CD4-positive, alpha-beta T cell treated with Interleukin-2 at 100 ng/mL for 4 hours (primary cell): ENCODE data around the gene ARHGEF4.

Experiments used
- DNase-seq: peaks from one replicate; pipeline ENCODE4 v3.0.0-alpha.2; 2020; ENCODE audit warnings: low spot score

The ARHGEF4 gene

GRCh38 chr2:130851624-130852382, 15.1 kb downstream of the ARHGEF4 start:
- no peak for DNase-seq

GRCh38 chr2:130852521-130853115, 15.9 kb downstream of the ARHGEF4 start:
- DNase-seq: no peak

- no peak for DNase-seq
These were observed 16.7 kb downstream of the ARHGEF4 start for GRCh38 chr2:130853391-130853790.

GRCh38 chr2:130854301-130854700, 17.6 kb downstream of the ARHGEF4 start:
- DNase-seq: no peak

GRCh38 chr2:130864830-130865800, 28.4 kb downstream of the ARHGEF4 start:
- no peak for DNase-seq

GRCh38 chr2:130869441-130870160, 32.9 kb downstream of the ARHGEF4 start:
- no peak for DNase-seq

- no peak for DNase-seq
These were observed 33.4 kb downstream of the ARHGEF4 start for GRCh38 chr2:130870161-130870485.

- DNase-seq: no peak
These were observed 34.1 kb downstream of the ARHGEF4 start for GRCh38 chr2:130870779-130871178.

- DNase-seq: no peak
These were observed 35.4 kb downstream of the ARHGEF4 start for GRCh38 chr2:130871843-130872740.

GRCh38 chr2:130872741-130873125, 36.0 kb downstream of the ARHGEF4 start:
- DNase-seq: no peak

- peak; percentile 71 for DNase-seq
These were observed 37.1 kb downstream of the ARHGEF4 start for GRCh38 chr2:130873700-130874346.

GRCh38 chr2:130874512-130874911, 37.8 kb downstream of the ARHGEF4 start:
- DNase-seq: no peak

- DNase-seq: no peak
These were observed 39.2 kb downstream of the ARHGEF4 start for GRCh38 chr2:130875935-130876334.

- DNase-seq: no peak
These were observed 40.5 kb downstream of the ARHGEF4 start for GRCh38 chr2:130877258-130877657.

- no peak for DNase-seq
These were observed 41.6 kb downstream of the ARHGEF4 start for GRCh38 chr2:130878316-130878715.

- DNase-seq: no peak
These were observed 42.2 kb downstream of the ARHGEF4 start for GRCh38 chr2:130878933-130879332.

- DNase-seq: no peak
These were observed 45.5 kb downstream of the ARHGEF4 start for GRCh38 chr2:130882111-130882690.

- no peak for DNase-seq
These were observed 46.3 kb downstream of the ARHGEF4 start for GRCh38 chr2:130882991-130883390.

- no peak for DNase-seq
These were observed 46.8 kb downstream of the ARHGEF4 start for GRCh38 chr2:130883496-130883895.

GRCh38 chr2:130884013-130884412, 47.3 kb downstream of the ARHGEF4 start:
- no peak for DNase-seq
